Right cardiac atrium (tissue), 5 donors: ENCODE measurements around the gene FLOT1. TPM values are rescaled to one million over a fixed set of nuclear protein-coding genes. Genes with fewer than 3 reads are reported as not detected.
"Not testable (repeated sequence)": the region's sequence is repeated elsewhere in the genome, so short reads cannot be mapped to it uniquely, and the experiment has no call there.

ENCODE experiments used
- ATAC-seq, 2 donors: fragments of 200-7000 bp; cut with Tn5 transposase; one replicate each; pipeline versions ENCODE4 v1.8.0 to v1.9.1; 2020; ENCODE audit warnings: moderate library complexity in 2 of 2, mild to moderate bottlenecking in 1 of 2
- DNase-seq, 3 donors: peaks; one replicate each; pipeline ENCODE4 v3.0.0-alpha.2; 2020
- H3K27ac ChIP-seq: one replicate; pipeline ENCODE4 v1.5.1; 2013; ENCODE audit warnings: mild to moderate bottlenecking, low read length, control low read depth, moderate library complexity
- H3K27me3 ChIP-seq: one replicate; pipeline ENCODE4 v1.6.1; 2013; ENCODE audit not compliant: control insufficient read depth, insufficient read depth
- H3K4me1 ChIP-seq: one replicate; pipeline ENCODE4 v1.6.1; 2013; ENCODE audit warnings: low read length; ENCODE audit not compliant: control insufficient read depth, insufficient read depth
- H3K4me3 ChIP-seq: one replicate; pipeline ENCODE4 v1.5.1; 2013; ENCODE audit warnings: low read length, control low read depth
- H3K9me3 ChIP-seq: one replicate; pipeline ENCODE4 v1.6.1; 2013; ENCODE audit warnings: low read length; ENCODE audit not compliant: control insufficient read depth
- WGBS: extraction: QIAGEN DNeasy Blood & Tissue Kit; methylation state at CpG from one replicate; pipeline ENCODE4 v1.1.7; 2013; 5-methylcytosine and 5-hydroxymethylcytosine counted together
- intact Hi-C, 4 donors: fragments of 100-400 bp; cut with DNase I; formaldehyde crosslinking; loops; one replicate each; pipeline versions ENCODE4 v1.11.0 to v1.14.0; 2022 to 2023
- polyA plus RNA-seq: library from polyadenylated mRNA; stranded (reverse); fragments of 200-250 nt; gene quantifications from one replicate; pipeline ENCODE4 v1.2.3, GENCODE V29; 2013
- total RNA-seq, 4 donors: library from RNA; stranded (reverse); fragmentation: NEBNext Ultra II Directional; extraction: Animal tissue kit (Norgen Biotek cat#: 25700); gene quantifications; one replicate each; pipeline ENCODE4 v1.2.1, GENCODE V29; 2021
- donor health status: healthy with polysubstance abuse.
- donor health status: DM: no; HTN: yes; CAD: no.
- donor health status: DM: no; HTN: no; CAD: no.
- donor health status: DM: no; HTN: yes; CAD: no; lungs with severe emphysema.
- donor health status: DM: yes; HTN: yes; CAD: no.

The FLOT1 gene
- total and polyA plus RNA-seq, 5 donors = 180 to 264 (median 204) TPM

GRCh38 chr6:30721198-30722024 is 21.1 kb downstream of the FLOT1 start:
- DNase-seq (peak; percentile 94 to 98 (median 97)), ATAC-seq (peak; percentile 77 to 79)
- intact Hi-C loops = loop anchor here (1.0 to 2.0 kb wide), 5 partner anchors 35 to 43 kb away; partner anchors contain the start of gene PPP1R18 (in 1 of the 4)
- H3K4me1 ChIP-seq = peaks cover 3% of the 10 kb centered on the region
- under 1% methylated on average over 71 of the region's 71 CpGs for WGBS
- H3K4me3 ChIP-seq = peak overlapping the region; percentile 98
- peak overlapping the region; percentile 96 for H3K27ac ChIP-seq
- H3K9me3 ChIP-seq = no peaks in the 10 kb centered on the region
- no peaks in the 10 kb centered on the region for H3K27me3 ChIP-seq

GRCh38 chr6:30720738-30721197 is 21.7 kb downstream of the FLOT1 start:
- DNase-seq = peak; percentile 83 to 89 (median 88)
- H3K9me3 ChIP-seq = no peaks in the 10 kb centered on the region
- peak overlapping the region; percentile 98 for H3K4me3 ChIP-seq
- ATAC-seq = peak; percentile 3 to 33
- H3K27ac ChIP-seq = peak overlapping the region; percentile 91
- H3K4me1 ChIP-seq = peaks cover 3% of the 10 kb centered on the region
- WGBS = under 1% methylated on average over 29 of the region's 29 CpGs
- intact Hi-C loops = loop anchor here in 1 of 4 donors (2.0 kb wide), 1 partner anchor 34 kb away; the partner anchor contains the start of gene PPP1R18
- H3K27me3 ChIP-seq = no peaks in the 10 kb centered on the region

GRCh38 chr6:30719791-30720737 is 22.4 kb downstream of the FLOT1 start, which contains the start of gene TUBB:
Gene TUBB (plus strand): TSS chr6:30720352. CDS start chr6:30720507, 155 bp downstream.
- Histone ChIP-seq H3K9me3 (no peaks in the 10 kb centered on the region), H3K27me3 (no peaks in the 10 kb centered on the region), H3K4me1 (peaks cover 3% of the 10 kb centered on the region), H3K4me3 (peak within 1 kb of the TSS; percentile 98), H3K27ac (peak within 1 kb of the TSS; percentile 91)
- under 1% methylated on average over 38 of the region's 38 CpGs for WGBS
- ATAC-seq (peak; percentile 84 to 87), DNase-seq (peak; percentile 96 to 99 (median 98))
- intact Hi-C loops = loop anchor here in 1 of 4 donors (2.0 kb wide), 1 partner anchor 33 kb away; the partner anchor contains the start of gene PPP1R18

DNA sequence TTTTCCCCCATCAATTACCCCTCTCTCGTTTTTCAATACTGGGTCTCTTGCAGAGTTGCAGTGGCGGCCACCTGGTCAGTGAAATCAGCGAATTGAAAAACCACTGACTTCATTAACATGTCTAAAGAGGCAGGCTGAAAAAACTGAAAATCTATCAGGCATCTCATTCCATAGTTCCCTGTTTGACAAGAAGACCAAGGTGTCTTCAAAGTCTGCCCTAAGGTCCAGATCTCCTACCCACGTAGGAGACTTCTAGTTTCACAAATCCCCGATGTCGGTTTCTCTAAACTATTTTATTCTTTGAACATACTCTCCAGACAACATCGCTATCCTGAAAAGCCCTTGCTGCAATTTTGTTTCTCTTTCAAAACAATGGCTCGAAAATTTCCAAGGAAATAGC is 23.1 kb downstream of the FLOT1 start:
- Histone ChIP-seq H3K9me3 (no peaks in the 10 kb centered on the region), H3K27ac (peak overlapping the region; percentile 91), H3K27me3 (no peaks in the 10 kb centered on the region), H3K4me3 (peak overlapping the region; percentile 98), H3K4me1 (peaks cover 3% of the 10 kb centered on the region)
- ATAC-seq (no peak), DNase-seq (no peak)
- WGBS = 21% methylated on average over 8 of the region's 8 CpGs
- intact Hi-C loops = no loop called here

DNA sequence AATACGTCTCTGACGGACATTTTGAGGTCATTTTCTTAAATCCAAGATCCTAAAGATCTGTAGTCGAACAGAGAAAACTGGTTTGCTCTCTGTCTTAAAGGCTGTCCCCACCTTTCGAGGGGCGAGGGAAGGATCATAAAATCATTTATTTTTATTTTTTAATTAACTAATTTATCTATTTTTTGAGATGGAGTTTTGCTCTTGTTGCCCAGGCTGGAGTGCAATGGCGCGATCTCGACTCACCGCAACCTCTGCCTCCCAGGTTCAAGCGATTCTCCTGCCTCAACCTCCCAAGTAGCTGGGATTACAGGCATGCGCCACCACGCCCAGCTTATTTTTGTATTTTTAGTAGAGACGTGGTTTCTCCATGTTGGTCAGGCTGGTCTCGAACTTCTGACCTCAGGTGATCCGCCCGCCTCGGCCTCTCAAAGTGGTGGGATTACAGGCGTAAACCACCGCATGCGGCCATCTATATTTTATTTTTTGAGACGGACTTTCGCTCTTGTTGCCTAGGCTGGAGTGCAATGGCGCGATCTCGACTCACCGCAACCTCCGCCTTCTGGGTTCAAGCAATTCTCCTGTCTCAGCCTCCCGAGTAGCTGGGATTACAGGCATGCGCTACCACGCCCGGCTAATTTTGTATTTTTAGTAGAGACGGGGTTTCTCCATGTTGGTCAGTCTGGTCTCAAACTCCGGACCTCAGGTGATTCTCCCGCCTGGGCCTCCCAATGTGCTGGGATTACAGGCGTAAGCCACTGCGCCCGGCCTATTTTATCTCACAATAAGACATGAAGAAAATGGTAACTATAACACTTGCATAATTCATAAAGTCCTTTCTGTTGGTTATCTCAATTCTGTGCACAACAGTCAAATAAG is 24.4 kb downstream of the FLOT1 start:
- intact Hi-C loops = loop anchor here in 1 of 4 donors (2.0 kb wide), 1 partner anchor 23 kb away; no protein-coding TSS in a partner anchor

GRCh38 chr6:30717129-30717844 is 25.2 kb downstream of the FLOT1 start, which contains the start of gene MDC1:
Gene MDC1 (minus strand): TSS chr6:30717281. CDS start chr6:30715175, 2,106 bp downstream.
- intact Hi-C loops = loop anchor here in 1 of 4 donors (2.0 kb wide), 1 partner anchor 22 kb away; no protein-coding TSS in a partner anchor
- Histone ChIP-seq H3K9me3 (no peaks in the 10 kb centered on the region), H3K4me3 (peak within 1 kb of the TSS; percentile 91), H3K27ac (peak within 1 kb of the TSS; percentile 98), H3K4me1 (peaks cover 3% of the 10 kb centered on the region), H3K27me3 (no peaks in the 10 kb centered on the region)
- under 1% methylated on average over 48 of the region's 48 CpGs for WGBS
- DNase-seq = peak; percentile 100
- peak; percentile 88 to 92 for ATAC-seq

More for the DNA sequence above, 24.4 kb downstream of the FLOT1 start:
- ATAC-seq, H3K27me3 ChIP-seq, H3K9me3 ChIP-seq, H3K4me1 ChIP-seq: not testable (repeated sequence)
- peak overlapping the region; percentile 96 for H3K27ac ChIP-seq
- H3K4me3 ChIP-seq = peak overlapping the region; percentile 59
- peak in 1 of 3 donors; percentile 59 for DNase-seq
- WGBS = 77% methylated on average over 37 of the region's 37 CpGs

- H3K27me3 ChIP-seq = no peaks in the 10 kb centered on the region
- no peaks in the 10 kb centered on the region for H3K9me3 ChIP-seq
- peak overlapping the region; percentile 98 for H3K27ac ChIP-seq
- intact Hi-C loops = loop anchor here in 1 of 4 donors (2.0 kb wide), 1 partner anchor 22 kb away; no protein-coding TSS in a partner anchor
- 2% methylated on average over 8 of the region's 8 CpGs for WGBS
- H3K4me1 ChIP-seq = peaks cover 1% of the 10 kb centered on the region
- DNase-seq = no peak
- peak overlapping the region; percentile 91 for H3K4me3 ChIP-seq
- no peak for ATAC-seq
Measured at GRCh38 chr6:30716879-30717128, 25.7 kb downstream of the FLOT1 start.

GRCh38 chr6:30714263-30714662 is 28.2 kb downstream of the FLOT1 start:
- Histone ChIP-seq H3K27me3 (no peaks in the 10 kb centered on the region), H3K27ac (no peak overlapping the region), H3K4me1 (no peaks in the 10 kb centered on the region), H3K4me3 (no peak overlapping the region), H3K9me3 (no peaks in the 10 kb centered on the region)
- ATAC-seq = no peak
- DNase-seq = no peak
- intact Hi-C loops = no loop called here
- 97% methylated on average over 1 of the region's 1 CpG for WGBS

GRCh38 chr6:30712441-30712945 is 30.0 kb downstream of the FLOT1 start:
- ATAC-seq = no peak
- H3K27ac ChIP-seq = no peak overlapping the region
- H3K4me1 ChIP-seq = no peaks in the 10 kb centered on the region
- intact Hi-C loops = no loop called here
- H3K4me3 ChIP-seq = no peak overlapping the region
- no peaks in the 10 kb centered on the region for H3K27me3 ChIP-seq
- no peaks in the 10 kb centered on the region for H3K9me3 ChIP-seq
- peak in 1 of 3 donors; percentile 6 for DNase-seq
- WGBS = 57% methylated on average over 7 of the region's 7 CpGs
